HUES6 (cell line): ENCODE data around the gene SFXN1.
A peak's percentile ranks its signal among the peaks of the same experiment; 100 is the strongest.
"Not testable (repeated sequence)": the region's sequence is repeated elsewhere in the genome, so short reads cannot be mapped to it uniquely, and the experiment has no call there.

Source experiments
- H3K27ac ChIP-seq: 2 replicates; pipeline ENCODE4 v1.7.0; 2013; ENCODE audit warnings: low read depth, mild to moderate bottlenecking, low read length, inconsistent platforms
- H3K27me3 ChIP-seq: 2 replicates; pipeline ENCODE4 v1.6.1; 2013; ENCODE audit warnings: low read length; ENCODE audit not compliant: control insufficient read depth, insufficient read depth
- H3K36me3 ChIP-seq: 2 replicates; pipeline ENCODE4 v1.6.1; 2013; ENCODE audit warnings: low read length; ENCODE audit not compliant: control insufficient read depth, insufficient read depth
- H3K4me1 ChIP-seq: 2 replicates; pipeline ENCODE4 v1.6.1; 2013; ENCODE audit warnings: low read length; ENCODE audit not compliant: control insufficient read depth, insufficient read depth
- H3K4me3 ChIP-seq: 2 replicates; pipeline ENCODE4 v1.5.1; 2013; ENCODE audit warnings: low read depth, low read length
- H3K9ac ChIP-seq: one replicate; pipeline ENCODE4 v1.6.1; 2013; ENCODE audit warnings: mild to moderate bottlenecking, low read length
- H3K9me3 ChIP-seq: 2 replicates; pipeline ENCODE4 v1.6.1; 2013; ENCODE audit warnings: low read depth, low read length; ENCODE audit not compliant: control insufficient read depth, insufficient read depth

SFXN1 gene

DNA sequence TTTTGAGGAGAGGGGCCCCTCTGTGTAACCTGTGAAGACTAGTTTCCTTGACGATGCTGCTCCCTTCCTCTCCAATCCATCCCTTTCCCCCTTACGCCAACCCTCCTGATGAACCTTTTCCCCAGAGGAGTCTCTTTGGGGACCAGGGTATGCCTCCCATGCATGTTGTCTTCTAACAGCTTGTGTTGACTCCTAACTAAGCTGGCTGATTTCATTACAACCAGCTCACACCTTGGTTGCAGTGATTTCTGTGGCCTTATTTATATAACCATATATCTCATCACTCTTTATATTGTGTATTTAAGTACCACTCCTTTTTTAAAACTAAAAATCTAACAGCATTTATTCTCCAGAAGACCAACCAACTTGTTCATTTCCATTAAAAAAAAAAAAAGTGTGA, 42.5 kb downstream of the SFXN1 start:
- Histone ChIP-seq H3K36me3 (peaks cover 86% of the 10 kb centered on the region), H3K4me1 (no peaks in the 10 kb centered on the region), H3K27me3 (no peaks in the 10 kb centered on the region), H3K4me3 (no peak overlapping the region), H3K9ac (no peak overlapping the region), H3K27ac (no peak overlapping the region), H3K9me3 (no peaks in the 10 kb centered on the region)

DNA sequence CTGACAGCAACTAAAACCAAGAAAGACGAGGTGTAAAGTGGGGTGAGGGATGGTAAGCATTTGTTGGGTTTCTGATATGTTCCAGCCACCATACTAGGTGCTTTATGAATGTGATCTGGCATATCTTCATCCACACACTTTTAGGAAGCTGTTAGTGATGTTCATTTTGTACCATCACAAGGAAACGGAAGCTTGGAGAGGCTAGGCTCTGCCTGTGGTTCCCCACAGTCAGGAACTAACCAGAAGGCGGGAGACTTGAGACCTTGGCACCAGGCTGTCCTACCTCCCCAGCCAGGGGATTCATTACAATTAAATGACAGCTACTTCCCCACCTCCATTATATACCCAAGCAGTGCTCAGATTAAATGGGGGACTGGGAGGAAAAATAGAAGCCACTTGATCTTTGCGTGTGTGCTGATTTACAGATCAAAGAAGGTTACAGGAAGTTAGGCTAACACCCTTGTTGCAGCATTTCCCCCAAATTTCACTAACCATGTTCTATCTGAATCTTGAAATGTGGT, 43.0 kb downstream of the SFXN1 start:
- H3K4me3 ChIP-seq, result no peak overlapping the region
- H3K27ac ChIP-seq, result no peak overlapping the region
- H3K4me1 ChIP-seq, result no peaks in the 10 kb centered on the region
- H3K36me3 ChIP-seq, result peaks cover 87% of the 10 kb centered on the region
- H3K9ac ChIP-seq, result no peak overlapping the region
- H3K27me3 ChIP-seq, result no peaks in the 10 kb centered on the region
- no peaks in the 10 kb centered on the region for H3K9me3 ChIP-seq

DNA sequence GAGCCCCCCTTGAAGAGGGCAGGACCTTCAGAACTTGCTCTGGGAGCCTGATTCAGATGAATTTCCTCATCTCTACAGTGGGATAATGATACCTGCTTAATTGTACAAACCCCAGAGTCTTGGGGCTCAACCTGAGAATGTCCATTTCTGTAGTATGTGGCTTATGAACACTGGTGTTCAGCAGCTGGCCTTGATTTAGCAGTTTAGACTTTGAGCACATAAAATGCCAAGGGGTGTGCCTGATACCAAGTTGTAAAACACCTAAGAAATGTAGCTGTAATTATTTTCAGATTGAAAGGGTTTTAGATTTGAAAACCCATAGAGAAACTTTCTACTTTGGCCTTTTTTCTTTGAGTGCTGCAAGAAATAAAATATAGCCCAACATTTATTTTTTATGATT, 44.9 kb downstream of the SFXN1 start:
- Histone ChIP-seq H3K9ac (no peak overlapping the region), H3K27me3 (no peaks in the 10 kb centered on the region), H3K36me3 (peaks cover 83% of the 10 kb centered on the region), H3K4me1 (no peaks in the 10 kb centered on the region), H3K4me3 (no peak overlapping the region), H3K9me3 (no peaks in the 10 kb centered on the region), H3K27ac (no peak overlapping the region)

DNA sequence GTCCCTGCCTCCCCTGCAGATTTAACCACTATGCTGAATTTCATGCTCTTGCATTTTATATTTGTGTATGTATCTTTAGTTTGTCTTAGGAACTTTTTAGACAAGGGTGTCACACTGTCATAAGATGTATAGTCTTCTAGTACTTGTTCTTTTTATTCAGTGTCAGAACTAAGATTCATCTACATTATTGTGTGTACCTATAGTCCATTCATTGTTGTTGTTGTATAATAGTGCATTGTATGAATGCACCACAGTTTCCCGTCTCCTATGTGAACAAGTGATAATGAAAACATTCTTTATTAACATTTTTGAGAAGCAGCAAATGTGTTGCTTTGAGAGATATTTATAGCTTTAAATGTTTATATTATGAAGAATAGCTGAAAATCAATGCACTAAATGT, 45.9 kb downstream of the SFXN1 start:
- Histone ChIP-seq H3K9ac (no peak overlapping the region), H3K36me3 (peaks cover 80% of the 10 kb centered on the region), H3K9me3 (no peaks in the 10 kb centered on the region), H3K4me3 (no peak overlapping the region), H3K4me1 (no peaks in the 10 kb centered on the region), H3K27ac (no peak overlapping the region), H3K27me3 (no peaks in the 10 kb centered on the region)

DNA sequence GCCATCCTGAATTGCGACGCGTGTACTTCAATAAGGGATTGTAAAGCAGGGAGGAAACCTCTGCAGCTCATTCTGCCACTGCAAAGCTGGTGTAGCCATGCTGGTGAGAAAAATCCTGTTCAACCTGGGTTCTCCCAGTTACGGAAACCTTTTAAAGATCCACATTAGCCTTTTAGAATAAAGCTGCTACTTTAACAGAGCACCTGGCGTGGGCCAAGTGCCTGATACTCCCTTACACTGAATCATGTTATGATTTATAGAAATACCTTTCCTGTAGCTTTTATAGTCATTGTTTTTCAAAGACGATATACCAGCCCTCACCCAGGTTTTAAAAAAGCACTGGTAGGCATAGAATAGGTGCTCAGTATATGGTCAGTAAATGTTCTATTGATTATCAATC, 48.3 kb downstream of the SFXN1 start:
- Histone ChIP-seq H3K9ac (no peak overlapping the region), H3K36me3 (peaks cover 63% of the 10 kb centered on the region), H3K4me3 (no peak overlapping the region), H3K4me1 (no peaks in the 10 kb centered on the region), H3K27me3 (no peaks in the 10 kb centered on the region), H3K9me3 (no peaks in the 10 kb centered on the region), H3K27ac (no peak overlapping the region)

DNA sequence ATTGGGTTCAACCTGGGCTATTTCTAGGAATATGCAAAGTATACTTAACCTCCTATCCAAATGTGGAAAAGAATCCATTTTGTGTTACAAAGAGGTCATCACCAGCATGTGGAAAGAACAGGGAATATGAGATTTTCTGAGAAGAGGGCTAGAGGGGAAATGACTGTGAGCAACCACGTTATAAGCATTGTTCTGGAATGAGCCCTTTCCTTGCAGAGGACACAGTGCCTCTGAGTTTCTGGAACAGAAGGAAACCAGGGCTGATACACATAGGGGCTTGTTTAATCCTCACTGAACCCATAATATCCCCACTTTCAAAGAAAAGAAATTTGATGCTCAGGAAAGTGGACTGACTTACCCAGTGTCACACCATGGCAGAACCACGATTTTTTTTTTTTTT, 53.0 kb downstream of the SFXN1 start:
- no peak overlapping the region for H3K27ac ChIP-seq
- H3K9me3 ChIP-seq, result no peaks in the 10 kb centered on the region
- H3K9ac ChIP-seq, result no peak overlapping the region
- peaks cover 13% of the 10 kb centered on the region for H3K4me1 ChIP-seq
- peaks cover 25% of the 10 kb centered on the region for H3K36me3 ChIP-seq
- H3K27me3 ChIP-seq, result 0 out of 2 replicates have a peak, but pooled peaks cover 3% of the 10 kb centered on the region
- no peak overlapping the region for H3K4me3 ChIP-seq

DNA sequence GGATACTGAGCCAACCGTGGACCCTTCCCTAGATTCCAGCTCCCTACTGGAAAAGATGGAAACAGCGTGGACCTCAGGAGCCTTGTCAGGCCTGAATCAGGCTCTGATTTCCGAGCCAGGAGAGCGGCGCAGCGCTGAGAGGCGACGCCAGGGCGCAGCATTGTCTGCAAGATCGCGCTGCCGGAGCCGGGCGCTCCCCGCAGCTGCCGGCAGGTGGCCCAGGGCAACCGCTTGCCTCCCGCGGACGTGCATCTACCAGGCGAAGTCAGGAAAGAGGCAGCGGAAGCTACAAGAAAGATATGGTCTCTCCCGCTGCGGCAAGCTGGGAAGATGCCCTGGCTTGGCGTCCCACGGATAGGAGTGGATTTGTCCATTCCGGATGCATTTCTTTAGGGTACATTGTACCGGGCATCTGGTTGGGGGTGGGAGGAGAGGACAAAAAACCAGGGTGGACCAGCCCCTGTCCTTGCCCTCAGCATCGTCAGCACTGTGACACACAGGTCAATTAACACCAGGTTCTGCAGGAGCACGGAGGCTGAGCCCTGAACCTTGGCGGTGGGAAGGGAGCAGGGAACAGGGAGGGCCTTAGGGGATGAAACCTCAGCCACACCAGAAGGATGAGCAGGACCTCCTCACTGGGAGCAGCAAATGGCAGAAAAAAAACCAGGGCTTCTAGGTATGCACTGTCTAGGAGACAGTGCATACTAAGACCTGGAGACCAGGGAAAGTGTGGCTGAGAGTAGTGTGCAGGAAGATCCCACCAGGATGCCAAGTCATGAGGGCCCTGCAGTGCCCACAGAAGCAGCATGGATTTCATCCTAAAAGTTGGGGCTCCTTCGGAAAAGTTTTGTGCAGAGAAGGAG, 55.9 kb downstream of the SFXN1 start:
- Histone ChIP-seq H3K4me1 (peaks cover 14% of the 10 kb centered on the region), H3K9me3 (no peaks in the 10 kb centered on the region), H3K27ac (no peak overlapping the region), H3K27me3 (0 out of 2 replicates have a peak, but pooled peaks cover 3% of the 10 kb centered on the region), H3K4me3 (peak overlapping the region; percentile 17; the same call in 1 of the 2 replicates), H3K36me3 (0 out of 2 replicates have a peak, but pooled peaks cover 4% of the 10 kb centered on the region), H3K9ac (no peak overlapping the region)

DNA sequence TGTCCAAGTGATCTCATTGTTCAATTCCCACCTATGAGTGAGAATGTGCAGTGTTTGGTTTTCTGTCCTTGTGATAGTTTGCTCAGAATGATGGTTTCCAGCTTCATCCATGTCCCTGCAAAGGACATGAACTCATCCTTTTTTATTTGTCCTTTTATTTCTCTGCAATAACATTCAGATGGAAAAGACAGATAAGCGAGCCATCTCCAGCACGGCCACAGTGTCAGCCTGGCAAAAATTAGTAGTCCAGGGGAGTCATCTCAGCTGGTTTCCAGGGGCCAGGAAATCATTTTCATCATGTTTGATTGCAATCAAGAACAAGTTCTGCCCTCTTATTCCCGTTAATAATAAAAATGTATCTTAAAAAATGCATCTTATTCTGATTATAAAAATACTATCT, 57.0 kb downstream of the SFXN1 start:
- H3K9me3 ChIP-seq, H3K27ac ChIP-seq, H3K36me3 ChIP-seq, H3K27me3 ChIP-seq, H3K4me3 ChIP-seq, H3K9ac ChIP-seq: not testable (repeated sequence)
- peaks cover 23% of the 10 kb centered on the region for H3K4me1 ChIP-seq

DNA sequence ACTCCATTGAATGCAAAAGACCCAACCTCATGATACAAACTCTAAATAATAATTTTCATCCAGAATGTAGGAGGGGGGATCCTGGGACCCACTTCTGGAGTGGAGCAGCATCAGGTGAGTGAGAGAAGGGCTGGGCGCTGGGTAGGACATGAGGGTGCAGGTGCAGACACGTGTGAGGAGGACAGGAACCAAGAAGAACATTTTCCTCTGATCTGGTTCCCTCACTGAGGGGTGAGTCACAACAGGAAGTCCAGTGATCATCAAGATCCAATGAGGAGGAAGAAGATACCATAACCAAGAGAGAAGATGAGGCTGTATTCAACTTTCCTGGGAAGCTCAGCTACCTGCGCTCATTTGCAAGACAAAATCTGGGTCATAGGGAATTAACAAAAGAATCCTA, 57.4 kb downstream of the SFXN1 start:
- H3K36me3 ChIP-seq, result no peaks in the 10 kb centered on the region
- H3K27me3 ChIP-seq, result 0 out of 2 replicates have a peak, but pooled peaks cover 3% of the 10 kb centered on the region
- H3K9me3 ChIP-seq, result no peaks in the 10 kb centered on the region
- no peak overlapping the region for H3K4me3 ChIP-seq
- H3K4me1 ChIP-seq, result peaks cover 23% of the 10 kb centered on the region
- no peak overlapping the region for H3K9ac ChIP-seq
- no peak overlapping the region for H3K27ac ChIP-seq

DNA sequence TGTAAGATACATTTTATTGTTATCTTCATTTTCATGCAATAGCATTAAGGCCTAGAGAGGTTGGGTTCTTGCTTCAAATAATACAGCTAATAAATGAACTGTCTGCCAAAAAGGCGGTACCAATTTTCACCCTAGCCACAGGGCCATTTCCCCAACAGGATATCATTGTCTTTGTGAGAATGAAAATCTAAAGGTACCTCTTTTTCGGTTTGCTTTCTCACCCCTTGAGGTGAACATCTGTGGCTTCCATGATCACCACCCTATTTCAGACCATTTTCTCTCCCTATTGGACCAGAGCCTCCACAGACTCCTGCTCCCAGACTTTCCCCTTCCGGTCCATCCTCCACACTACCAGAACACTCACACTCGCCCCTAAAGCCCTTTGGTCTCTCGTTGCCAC, 60.2 kb downstream of the SFXN1 start:
- Histone ChIP-seq H3K36me3 (no peaks in the 10 kb centered on the region), H3K4me1 (peaks cover 23% of the 10 kb centered on the region), H3K27ac (no peak overlapping the region)

DNA sequence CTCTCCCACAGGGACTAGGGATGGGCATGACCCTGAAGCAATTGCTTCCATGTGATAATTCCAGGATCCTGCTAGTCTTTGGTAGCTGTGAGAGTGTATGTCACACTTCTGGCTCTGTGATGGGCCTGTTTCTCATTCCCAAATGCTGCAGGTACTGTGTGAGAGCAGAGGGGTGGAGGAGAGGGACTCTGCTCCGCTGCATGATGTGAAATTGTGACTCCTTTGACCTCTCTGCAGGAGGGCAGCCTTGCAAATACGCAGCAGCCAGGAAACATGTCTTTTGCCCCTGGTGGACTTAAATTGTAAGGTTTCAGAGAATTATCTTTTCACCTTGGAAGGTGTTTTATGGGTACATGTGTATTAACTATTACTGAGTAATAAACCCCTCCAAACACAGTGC, 61.6 kb downstream of the SFXN1 start:
- Histone ChIP-seq H3K4me1 (peaks cover 16% of the 10 kb centered on the region), H3K27ac (no peak overlapping the region), H3K36me3 (no peaks in the 10 kb centered on the region), H3K9ac (no peak overlapping the region), H3K27me3 (no peaks in the 10 kb centered on the region), H3K4me3 (no peak overlapping the region), H3K9me3 (no peaks in the 10 kb centered on the region)

More for the DNA sequence above, 60.2 kb downstream of the SFXN1 start:
- Histone ChIP-seq H3K4me3 (no peak overlapping the region), H3K9me3 (no peaks in the 10 kb centered on the region), H3K27me3 (0 out of 2 replicates have a peak, but pooled peaks cover 3% of the 10 kb centered on the region), H3K9ac (no peak overlapping the region)
